CD4-positive, alpha-beta T cell treated with Interleukin-1 beta for 1 hour (primary cell): ENCODE measurements around the gene HYAL1.

Experiments
- DNase-seq, 2 donors: peaks; one replicate each; pipeline ENCODE4 v3.0.0-alpha.2; 2020 to 2022

The HYAL1 gene

GRCh38 chr3:50334339-50335075, 31.1 kb upstream of the HYAL1 start:
- no peak for DNase-seq

- peak in 1 of 2 donors; percentile 40 for DNase-seq
Observed at GRCh38 chr3:50333744-50334328, 30.5 kb upstream of the HYAL1 start.

GRCh38 chr3:50331364-50331907, 28.1 kb upstream of the HYAL1 start:
- no peak for DNase-seq

- DNase-seq, result no peak
Observed at GRCh38 chr3:50330330-50330729, 27.0 kb upstream of the HYAL1 start.

GRCh38 chr3:50327943-50328691, 24.7 kb upstream of the HYAL1 start, which contains the start of gene TUSC2:
Gene TUSC2 (minus strand): TSS chr3:50328223. CDS start chr3:50328099, 124 bp downstream.
- DNase-seq, result peak; percentile 95

GRCh38 chr3:50327129-50327528, 23.8 kb upstream of the HYAL1 start:
- no peak for DNase-seq

GRCh38 chr3:50326182-50326541, 22.8 kb upstream of the HYAL1 start:
- DNase-seq, result no peak

GRCh38 chr3:50325497-50326181, 22.3 kb upstream of the HYAL1 start:
- DNase-seq, result no peak

GRCh38 chr3:50325113-50325480, 21.7 kb upstream of the HYAL1 start:
- no peak for DNase-seq

GRCh38 chr3:50324351-50325112, 21.2 kb upstream of the HYAL1 start:
- peak; percentile 66 to 70 for DNase-seq

- DNase-seq, result no peak
Observed at GRCh38 chr3:50323614-50324199, 20.3 kb upstream of the HYAL1 start.

- no peak for DNase-seq
Observed at GRCh38 chr3:50323092-50323600, 19.8 kb upstream of the HYAL1 start.

GRCh38 chr3:50322386-50323091, 19.2 kb upstream of the HYAL1 start, which contains the start of gene HYAL2:
Gene HYAL2 (minus strand): TSS chr3:50322745. CDS start chr3:50320489, 2,256 bp downstream.
- no peak for DNase-seq

- no peak for DNase-seq
Observed at GRCh38 chr3:50322115-50322385, 18.7 kb upstream of the HYAL1 start.

- DNase-seq, result peak; percentile 84 to 85
Observed at GRCh38 chr3:50321336-50322114, 18.2 kb upstream of the HYAL1 start.

GRCh38 chr3:50320853-50321335, 17.5 kb upstream of the HYAL1 start:
- DNase-seq, result peak; percentile 65 to 66

- no peak for DNase-seq
Observed at GRCh38 chr3:50319894-50320625, 16.7 kb upstream of the HYAL1 start.

- DNase-seq, result no peak
Observed at GRCh38 chr3:50319181-50319893, 16.0 kb upstream of the HYAL1 start.

GRCh38 chr3:50318615-50319014, 15.2 kb upstream of the HYAL1 start:
- no peak for DNase-seq
